Dermis blood vessel endothelial cell (primary cell): ENCODE results near the gene FAM98C. TPM values are rescaled to one million over a fixed set of nuclear protein-coding genes. Genes with fewer than 3 reads are reported as not detected.

Source experiments
- DNase-seq: peaks from one replicate; pipeline ENCODE4 v3.0.0; 2010
- total RNA-seq: library from RNA; depleted of rRNA; stranded (reverse); fragments of >200 nt; gene quantifications from 2 replicates; pipeline ENCODE4 v1.2.3, GENCODE V29; 2014

FAM98C gene
- total RNA-seq, 1 donor from 2014 or later = 12.3 TPM

GRCh38 chr19:38378866-38379265 lies 24.0 kb upstream of the FAM98C start:
- no peak for DNase-seq

GRCh38 chr19:38381138-38381537 lies 21.8 kb upstream of the FAM98C start:
- no peak for DNase-seq

- DNase-seq = no peak
Measured at GRCh38 chr19:38383184-38383583, 19.7 kb upstream of the FAM98C start.

GRCh38 chr19:38383743-38384142 lies 19.1 kb upstream of the FAM98C start:
- no peak for DNase-seq

- DNase-seq = peak; percentile 56
Measured at GRCh38 chr19:38384209-38385027, 18.5 kb upstream of the FAM98C start.

- DNase-seq = no peak
Measured at GRCh38 chr19:38385057-38385803, 17.7 kb upstream of the FAM98C start.

GRCh38 chr19:38385804-38386257 lies 17.1 kb upstream of the FAM98C start:
- DNase-seq = no peak

- no peak for DNase-seq
Measured at GRCh38 chr19:38386300-38386970, 16.5 kb upstream of the FAM98C start.

GRCh38 chr19:38386971-38387549 lies 15.8 kb upstream of the FAM98C start:
- DNase-seq = peak; percentile 23

GRCh38 chr19:38387550-38388348 lies 15.1 kb upstream of the FAM98C start, which contains the start of gene GGN:
GGN (minus strand) TSS chr19:38388034; CDS start chr19:38387261, 773 bp downstream.
- DNase-seq = peak; percentile 95

- peak; percentile 70 for DNase-seq
Measured at GRCh38 chr19:38388349-38389100, 14.4 kb upstream of the FAM98C start, which contains the start of gene SPRED3. SPRED3 (plus strand) TSS chr19:38388697; CDS start chr19:38390303, 1,606 bp downstream.

- DNase-seq = peak; percentile 83
Measured at GRCh38 chr19:38389101-38389925, 13.6 kb upstream of the FAM98C start.

- DNase-seq = no peak
Measured at GRCh38 chr19:38389957-38390924, 12.7 kb upstream of the FAM98C start.

- no peak for DNase-seq
Measured at GRCh38 chr19:38391911-38392464, 10.9 kb upstream of the FAM98C start.

- no peak for DNase-seq
Measured at GRCh38 chr19:38392707-38393308, 10.1 kb upstream of the FAM98C start.

- DNase-seq = peak; percentile 37
Measured at GRCh38 chr19:38394488-38394887, 8.4 kb upstream of the FAM98C start.

- DNase-seq = no peak
Measured at GRCh38 chr19:38395381-38396114, 7.3 kb upstream of the FAM98C start.
